Heart left ventricle (tissue), 13 donors: ENCODE results near the gene FOXP1.

ENCODE experiments used
- CTCF ChIP-seq, 12 donors: fragments of 200-600 bp; sonication (generic) in 4 of 12; IDR thresholded peaks; one replicate each; pipeline versions ENCODE4 v1.5.0 to v1.8.0; 2018 to 2022; ENCODE audit warnings: antibody characterized with exemption in 12 of 12, mild to moderate bottlenecking in 5 of 12
- POLR2A ChIP-seq, 2 donors: fragments of 450-650 bp; IDR thresholded peaks; one replicate each; pipeline ENCODE4 v1.6.1; 2017; ENCODE audit warnings: antibody characterized with exemption in 2 of 2, mild to moderate bottlenecking in 2 of 2, moderate library complexity in 2 of 2
- donor health status: ischemic (EF 13 %, LVEDD 7.1; RV severe dilation, severe dysfunction).
- donor health status: DM: no; HTN: yes; CAD: no.
- donor health status: DM: no; HTN: no; CAD: no.
- donor health status: ischemic (EF 25% LVEDD 6.9; RV normal size, moderate dysfunction).
- donor health status: ischemic (EF 25% LVEDD 5.7; RV mildly dilated, moderate dysfunction).
- donor health status: ischemic (EF 35%, LVEDD 5.7; RV mildly dilated, moderate dysfunction).
- donor health status: nonischemic (EF 11% LVEDD 7.7; RV severe dilation, severe dysfunction).
- donor health status: DM: yes; HTN: yes; CAD: no.
- donor health status: PGD.
- donor health status: ischemic (EF 29% LVEDD 5.4; RV normal size, mild dysfunction).
- donor health status: nonischemic (EF 23%, LVEDD 6.1; RV moderate dilation, normal function).

DNA sequence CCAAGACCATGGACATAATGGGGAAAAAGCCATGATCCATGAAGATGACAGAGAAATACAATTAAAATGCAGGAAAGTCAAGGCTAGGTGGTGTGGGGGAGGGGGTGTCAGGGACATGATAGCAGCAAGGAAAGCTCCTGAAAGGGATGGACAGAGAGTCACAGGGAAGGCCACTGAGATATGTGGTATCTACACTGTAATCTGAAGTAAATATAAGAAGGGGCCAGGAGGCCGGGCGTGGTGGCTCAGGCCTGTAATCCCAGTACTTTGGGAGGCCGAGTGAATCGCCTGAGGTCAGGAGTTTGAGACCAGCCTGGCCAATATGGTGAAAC is 62.5 kb downstream of the FOXP1 start:
- TF ChIP-seq CTCF (IDR thresholded peaks at IDR 0.05): no peak
- no peak for TF ChIP-seq POLR2A (IDR thresholded peaks at IDR 0.05)
